B cell (primary cell): ENCODE measurements around the gene TRMT61A. TPM values are rescaled to one million over a fixed set of nuclear protein-coding genes. Genes with fewer than 3 reads are reported as not detected.

Source experiments
- ATAC-seq: fragments of 200-7000 bp; cut with Tn5 transposase; one replicate; pipeline ENCODE4 v1.10.0; 2021; ENCODE audit warnings: low read depth, mild to moderate bottlenecking, moderate number of reproducible peaks, moderate library complexity
- CTCF ChIA-PET: fragments of 350-600 bp; sonication (Branson Sonifier 250); formaldehyde crosslinking; loops from one replicate; lab custom pipeline; 2021; ENCODE audit warnings: antibody characterized with exemption, inconsistent platforms; lab: Charles Lee
- POLR2A ChIA-PET: fragments of 350-600 bp; sonication (Branson Sonifier 250); formaldehyde crosslinking; loops from one replicate; lab custom pipeline; 2021; ENCODE audit warnings: antibody characterized with exemption; lab: Charles Lee
- DNase-seq: peaks from one replicate; pipeline ENCODE4 v3.0.0; 2013
- H2AFZ ChIP-seq: 2 replicates; pipeline ENCODE4 v1.6.1; 2012; ENCODE audit warnings: mild to moderate bottlenecking, low read depth, low read length; ENCODE audit not compliant: insufficient read depth, poor library complexity, severe bottlenecking
- H3K27ac ChIP-seq, 2 donors: 1 replicate in 1 of 2; 2 replicates in 1 of 2; pipeline ENCODE4 v1.5.1; 2012 to 2013; ENCODE audit warnings: low read length in 2 of 2, mild to moderate bottlenecking in 2 of 2, moderate library complexity in 1 of 2
- H3K27me3 ChIP-seq, 4 experiments: fragments of 200-600 bp in 1 of 4; sonication (generic) in 1 of 4; replicated peaks in 1 of 4; 1 replicate in 2 of 4; 2 replicates in 2 of 4; pipeline versions ENCODE4 v1.6.1 to v1.7.0; 2013 to 2016; ENCODE audit warnings: low read length in 3 of 4, mild to moderate bottlenecking in 2 of 4, mixed read lengths in 1 of 4, moderate library complexity in 1 of 4; ENCODE audit not compliant: insufficient read depth in 4 of 4, control insufficient read depth in 3 of 4; ENCODE audit errors: control extremely low read depth in 1 of 4
- H3K36me3 ChIP-seq, 2 experiments: replicated peaks in 1 of 2; 1 replicate in 1 of 2; 2 replicates in 1 of 2; pipeline versions ENCODE4 v1.6.1 to v1.7.1; 2013; ENCODE audit warnings: low read length in 1 of 2; ENCODE audit not compliant: insufficient read depth in 2 of 2, control insufficient read depth in 1 of 2; ENCODE audit errors: control extremely low read depth in 1 of 2, extremely low read depth in 1 of 2
- H3K4me1 ChIP-seq, 2 donors: fragments of 200-600 bp in 1 of 2; sonication (generic) in 1 of 2; 1 replicate in 1 of 2; 2 replicates in 1 of 2; pipeline versions ENCODE4 v1.5.1 to v1.6.1; 2013 to 2017; ENCODE audit warnings: low read length in 2 of 2; ENCODE audit not compliant: control insufficient read depth in 2 of 2, insufficient read depth in 2 of 2
- H3K4me2 ChIP-seq: replicated peaks from 2 replicates; pipeline ENCODE3; 2012; ENCODE audit warnings: mild to moderate bottlenecking, low read depth, low read length; ENCODE audit not compliant: poor library complexity, severe bottlenecking
- H3K4me3 ChIP-seq, 5 experiments: fragments of 200-600 bp in 1 of 5; sonication (generic) in 1 of 5; 1 replicate in 3 of 5; 2 replicates in 2 of 5; pipeline versions ENCODE4 v1.5.1 to v1.7.0; 2011 to 2016; ENCODE audit warnings: low read length in 4 of 5, mild to moderate bottlenecking in 4 of 5, low read depth in 2 of 5, control low read depth in 1 of 5, moderate library complexity in 1 of 5; ENCODE audit not compliant: insufficient read depth in 1 of 5; ENCODE audit errors: control extremely low read depth in 1 of 5, extremely low read depth in 1 of 5
- H3K79me2 ChIP-seq: fragments of 200-600 bp; sonication (generic); one replicate; pipeline ENCODE4 v1.6.0; 2016; ENCODE audit warnings: low read length; ENCODE audit not compliant: control insufficient read depth, insufficient read depth
- H3K9ac ChIP-seq: fragments of 200-600 bp; sonication (generic); 2 replicates; pipeline ENCODE4 v1.6.1; 2017; ENCODE audit warnings: mild to moderate bottlenecking, low read length, moderate library complexity
- H3K9me3 ChIP-seq, 3 donors: one replicate each; pipeline versions ENCODE4 v1.6.1 to v1.7.1; 2013; ENCODE audit warnings: low read length in 2 of 3; ENCODE audit not compliant: control insufficient read depth in 2 of 3, insufficient read depth in 1 of 3; ENCODE audit errors: control extremely low read depth in 1 of 3
- H4K20me1 ChIP-seq: 2 replicates; pipeline ENCODE4 v1.6.0; 2012; ENCODE audit warnings: mild to moderate bottlenecking, low read length; ENCODE audit not compliant: insufficient read depth, control insufficient read depth, poor library complexity, severe bottlenecking
- H3K27ac Mint-ChIP-seq: one replicate; pipeline ENCODE4 v1.8.0; 2021; ENCODE audit warnings: mixed read lengths
- H3K27me3 Mint-ChIP-seq: one replicate; pipeline ENCODE4 v1.8.0; 2021; ENCODE audit warnings: mixed read lengths
- H3K4me1 Mint-ChIP-seq: one replicate; pipeline ENCODE4 v1.8.0; 2021; ENCODE audit warnings: mixed read lengths
- H3K4me3 Mint-ChIP-seq: one replicate; pipeline ENCODE4 v1.8.0; 2021; ENCODE audit warnings: mixed read lengths
- H3K9me3 Mint-ChIP-seq: one replicate; pipeline ENCODE4 v1.8.0; 2022; ENCODE audit warnings: mixed read lengths; ENCODE audit not compliant: insufficient read depth
- EZH2 ChIP-seq: IDR thresholded peaks from 2 replicates; pipeline ENCODE4 v1.6.1; 2012; ENCODE audit warnings: borderline replicate concordance, low read depth, mild to moderate bottlenecking, moderate library complexity, low read length; ENCODE audit not compliant: insufficient read depth, poor library complexity, severe bottlenecking
- WGBS: methylation state at CpG from one replicate; pipeline ENCODE4 v1.1.5; 2013; ENCODE audit warnings: missing lambda C conversion rate; ENCODE audit not compliant: insufficient coverage; 5-methylcytosine and 5-hydroxymethylcytosine counted together
- intact Hi-C: fragments of 100-400 bp; cut with micrococcal nuclease; formaldehyde crosslinking; loops from one replicate; pipeline ENCODE4 v1.10.0; 2022
- polyA plus RNA-seq: library from polyadenylated mRNA; depleted of rRNA; stranded (reverse); fragments of >200 nt; gene quantifications from 2 replicates; pipeline ENCODE4 v1.2.3, GENCODE V29; 2012
- total RNA-seq, 2 donors: library from RNA; stranded (reverse); fragments of 120-200 nt in 1 of 2; gene quantifications; 1 replicate in 1 of 2; 2 replicates in 1 of 2; pipeline versions ENCODE4 v1.2.3 to v1.2.4, GENCODE V29; 2013 to 2022
- TF ChIP-seq, protein P1 (sequence below): fragments of 200-600 bp; IDR thresholded peaks from one replicate; pipeline ENCODE4 v1.8.0; 2022; ENCODE audit warnings: antibody characterized with exemption, mild to moderate bottlenecking

The TRMT61A gene
- total and polyA plus RNA-seq, 2 donors (not counting 1 experiment from before 2014, with no cell fraction given), result 9.5 to 18.4 TPM

DNA sequence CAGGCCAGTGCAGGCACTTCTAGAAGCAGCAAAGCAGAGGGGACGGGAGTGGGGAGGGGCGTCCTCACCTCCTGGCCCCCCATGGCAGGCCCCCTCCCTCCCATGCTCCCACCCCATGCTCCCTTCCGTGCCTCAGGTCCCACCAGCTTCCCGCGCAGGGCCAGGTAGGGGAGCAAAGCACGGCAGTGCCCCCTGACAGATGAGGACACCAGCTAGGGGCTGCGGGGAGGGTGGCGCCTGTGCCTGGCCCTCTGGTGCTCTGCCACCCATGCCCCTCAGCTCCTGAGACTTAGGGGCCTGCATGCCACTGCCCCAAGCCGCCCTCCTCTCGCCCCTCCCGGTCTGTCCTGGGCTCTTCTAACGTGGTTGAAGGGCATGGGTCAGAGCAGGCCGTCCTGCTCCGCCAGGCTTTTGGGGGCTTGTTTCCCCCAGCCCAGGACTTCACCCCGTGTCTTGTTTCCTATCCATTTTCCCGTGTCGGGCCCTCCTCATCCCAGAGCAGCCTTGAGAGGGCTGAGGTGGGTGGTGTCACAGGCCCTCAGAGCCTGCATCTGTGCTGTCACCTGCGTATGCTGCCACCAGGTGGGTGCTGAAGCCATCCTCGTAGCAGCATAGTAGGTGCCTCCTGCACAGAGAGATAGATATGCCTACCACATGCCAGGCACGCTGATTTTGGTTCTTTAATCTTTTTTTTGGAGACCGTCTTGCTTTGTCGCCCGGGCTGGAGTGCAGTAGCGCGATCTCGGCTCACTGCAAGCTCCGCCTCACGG, 10.2 kb downstream of the TRMT61A start:
- ChIA-PET CTCF (interaction anchor here (1.3 to 6.0 kb wide), 2 partner anchors 19 to 20 kb away, joined by 8 to 24 read pairs; no protein-coding TSS in a partner anchor), POLR2A (no interaction called here)
- H3K27me3 Mint-ChIP-seq, result no peaks in the 10 kb centered on the region
- ATAC-seq (no peak), DNase-seq (no peak)
- Histone ChIP-seq H3K4me2 (no peak overlapping the region), H3K27ac (no peak overlapping the region), H4K20me1 (no peaks in the 10 kb centered on the region), H3K9me3 (no peaks in the 10 kb centered on the region), H3K79me2 (no peaks in the 10 kb centered on the region), H3K4me3 (no peak overlapping the region), H2AFZ (no peak overlapping the region), H3K4me1 (no peaks in the 10 kb centered on the region), H3K27me3 (peaks cover 0 to 16% (median 2%) of the 10 kb centered on the region in 4 experiments), H3K36me3 (peaks cover 0 to 3% of the 10 kb centered on the region in 2 experiments), H3K9ac (no peak overlapping the region)
- H3K4me1 Mint-ChIP-seq, result no peaks in the 10 kb centered on the region
- intact Hi-C loops, result no loop called here
- 70% methylated on average over 24 of the region's 28 CpGs for WGBS
- H3K27ac Mint-ChIP-seq, result no peak overlapping the region
- TF ChIP-seq, protein P1, sequence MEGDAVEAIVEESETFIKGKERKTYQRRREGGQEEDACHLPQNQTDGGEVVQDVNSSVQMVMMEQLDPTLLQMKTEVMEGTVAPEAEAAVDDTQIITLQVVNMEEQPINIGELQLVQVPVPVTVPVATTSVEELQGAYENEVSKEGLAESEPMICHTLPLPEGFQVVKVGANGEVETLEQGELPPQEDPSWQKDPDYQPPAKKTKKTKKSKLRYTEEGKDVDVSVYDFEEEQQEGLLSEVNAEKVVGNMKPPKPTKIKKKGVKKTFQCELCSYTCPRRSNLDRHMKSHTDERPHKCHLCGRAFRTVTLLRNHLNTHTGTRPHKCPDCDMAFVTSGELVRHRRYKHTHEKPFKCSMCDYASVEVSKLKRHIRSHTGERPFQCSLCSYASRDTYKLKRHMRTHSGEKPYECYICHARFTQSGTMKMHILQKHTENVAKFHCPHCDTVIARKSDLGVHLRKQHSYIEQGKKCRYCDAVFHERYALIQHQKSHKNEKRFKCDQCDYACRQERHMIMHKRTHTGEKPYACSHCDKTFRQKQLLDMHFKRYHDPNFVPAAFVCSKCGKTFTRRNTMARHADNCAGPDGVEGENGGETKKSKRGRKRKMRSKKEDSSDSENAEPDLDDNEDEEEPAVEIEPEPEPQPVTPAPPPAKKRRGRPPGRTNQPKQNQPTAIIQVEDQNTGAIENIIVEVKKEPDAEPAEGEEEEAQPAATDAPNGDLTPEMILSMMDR, result no peak
- no peak for TF ChIP-seq EZH2
- H3K9me3 Mint-ChIP-seq, result no peaks in the 10 kb centered on the region
- H3K4me3 Mint-ChIP-seq, result no peak overlapping the region
